Lower lobe of right lung (tissue), 2 donors: ENCODE measurements around the gene WIZ. TPM values are rescaled to one million over a fixed set of nuclear protein-coding genes. Genes with fewer than 3 reads are reported as not detected.

Source experiments
- ATAC-seq, 2 donors: fragments of 200-7000 bp; cut with Tn5 transposase; one replicate each; pipeline ENCODE4 v1.9.1; 2020 to 2022; ENCODE audit warnings: mild to moderate bottlenecking in 2 of 2, moderate library complexity in 2 of 2
- DNase-seq: peaks from one replicate; pipeline ENCODE4 v3.0.0-alpha.2; 2020
- H3K27ac ChIP-seq: fragments of 200-600 bp; one replicate; pipeline ENCODE4 v1.8.0; 2022
- H3K27me3 ChIP-seq: fragments of 200-600 bp; one replicate; pipeline ENCODE4 v1.8.0; 2022; ENCODE audit warnings: low read depth
- H3K36me3 ChIP-seq: fragments of 200-600 bp; one replicate; pipeline ENCODE4 v1.8.0; 2022; ENCODE audit warnings: mild to moderate bottlenecking
- H3K4me1 ChIP-seq: fragments of 200-600 bp; one replicate; pipeline ENCODE4 v1.8.0; 2022
- H3K4me3 ChIP-seq: fragments of 200-600 bp; one replicate; pipeline ENCODE4 v1.8.0; 2022; ENCODE audit warnings: mild to moderate bottlenecking
- H3K9me3 ChIP-seq: fragments of 200-600 bp; one replicate; pipeline ENCODE4 v1.8.0; 2022
- intact Hi-C: fragments of 100-400 bp; cut with DNase I; formaldehyde crosslinking; loops from one replicate; pipeline ENCODE4 v1.11.0; 2022
- total RNA-seq: library from RNA; stranded (reverse); fragmentation: NEBNext Ultra II Directional; extraction: Animal tissue kit (Norgen Biotek cat#: 25700); gene quantifications from one replicate; pipeline ENCODE4 v1.2.1, GENCODE V29; 2021
- TF ChIP-seq, protein P1 (sequence below): fragments of 200-600 bp; IDR thresholded peaks from one replicate; pipeline ENCODE4 v1.8.0; 2022; ENCODE audit warnings: antibody characterized with exemption, mild to moderate bottlenecking
- donor health status: DM: no; HTN: yes; CAD: no; lungs with severe emphysema.

The WIZ gene
- total RNA-seq, 1 donor from 2014 or later, result 25.2 TPM

DNA sequence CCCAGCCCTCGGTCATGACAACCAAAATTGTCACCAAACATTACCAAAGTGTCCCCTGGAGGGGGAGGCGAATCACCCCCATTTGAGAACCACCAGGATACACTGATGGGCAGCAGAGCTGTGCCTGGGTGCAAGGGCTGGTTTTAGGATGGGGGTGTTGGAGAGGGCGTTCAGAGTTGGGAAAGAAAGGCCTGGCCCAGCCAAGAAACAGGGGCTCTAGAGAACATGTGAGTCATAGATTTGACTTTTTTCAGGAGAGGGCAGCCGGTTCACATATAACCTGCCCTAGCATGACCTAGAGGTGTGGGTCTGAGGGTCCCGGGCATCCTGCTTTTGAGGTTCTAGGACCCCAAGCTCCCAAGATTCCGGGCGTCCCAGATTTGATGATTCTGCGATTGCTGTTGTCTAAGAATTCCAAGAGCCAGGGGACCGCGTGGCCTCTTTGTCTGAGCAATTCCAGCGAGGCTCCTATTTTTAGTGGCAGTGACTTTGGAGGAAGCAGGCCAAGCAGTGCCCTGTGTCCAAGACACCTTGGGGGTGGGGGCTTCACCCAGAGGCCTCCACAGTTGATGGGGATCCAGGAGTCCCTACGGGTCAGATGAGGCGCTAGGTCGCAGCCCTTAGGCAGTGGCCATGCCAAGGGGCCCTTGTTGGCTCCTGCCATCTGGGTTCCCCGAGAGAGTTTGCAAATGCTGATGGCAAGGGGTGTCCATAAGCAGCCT, 5.1 kb downstream of the WIZ start:
- Histone ChIP-seq H3K36me3 (peaks cover 3% of the 10 kb centered on the region), H3K4me3 (no peak overlapping the region), H3K4me1 (peaks cover 10% of the 10 kb centered on the region), H3K27ac (no peak overlapping the region), H3K9me3 (no peaks in the 10 kb centered on the region), H3K27me3 (no peaks in the 10 kb centered on the region)
- no peak for ATAC-seq
- intact Hi-C loops, result no loop called here
- no peak for DNase-seq
- TF ChIP-seq, protein P1, sequence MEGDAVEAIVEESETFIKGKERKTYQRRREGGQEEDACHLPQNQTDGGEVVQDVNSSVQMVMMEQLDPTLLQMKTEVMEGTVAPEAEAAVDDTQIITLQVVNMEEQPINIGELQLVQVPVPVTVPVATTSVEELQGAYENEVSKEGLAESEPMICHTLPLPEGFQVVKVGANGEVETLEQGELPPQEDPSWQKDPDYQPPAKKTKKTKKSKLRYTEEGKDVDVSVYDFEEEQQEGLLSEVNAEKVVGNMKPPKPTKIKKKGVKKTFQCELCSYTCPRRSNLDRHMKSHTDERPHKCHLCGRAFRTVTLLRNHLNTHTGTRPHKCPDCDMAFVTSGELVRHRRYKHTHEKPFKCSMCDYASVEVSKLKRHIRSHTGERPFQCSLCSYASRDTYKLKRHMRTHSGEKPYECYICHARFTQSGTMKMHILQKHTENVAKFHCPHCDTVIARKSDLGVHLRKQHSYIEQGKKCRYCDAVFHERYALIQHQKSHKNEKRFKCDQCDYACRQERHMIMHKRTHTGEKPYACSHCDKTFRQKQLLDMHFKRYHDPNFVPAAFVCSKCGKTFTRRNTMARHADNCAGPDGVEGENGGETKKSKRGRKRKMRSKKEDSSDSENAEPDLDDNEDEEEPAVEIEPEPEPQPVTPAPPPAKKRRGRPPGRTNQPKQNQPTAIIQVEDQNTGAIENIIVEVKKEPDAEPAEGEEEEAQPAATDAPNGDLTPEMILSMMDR, result no peak

DNA sequence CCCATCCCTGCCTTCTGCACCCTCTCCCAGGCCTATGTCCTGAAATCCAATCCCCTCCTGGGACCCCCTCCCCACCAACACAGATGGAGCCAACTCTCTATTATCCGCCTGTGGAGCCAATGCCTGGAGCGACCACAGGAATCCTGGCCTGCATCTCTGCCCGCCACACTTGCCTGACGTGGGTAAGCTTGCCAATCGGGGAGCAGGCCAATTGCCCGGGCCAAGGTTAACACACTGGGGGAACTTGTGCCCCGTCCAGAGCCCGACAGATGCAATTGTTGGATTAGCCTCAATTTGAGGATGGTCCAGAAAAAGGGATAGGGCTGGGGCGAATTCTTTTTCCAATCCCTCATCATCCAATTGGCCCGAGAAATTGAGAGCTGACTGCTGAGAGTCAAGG, 5.9 kb downstream of the WIZ start:
- Histone ChIP-seq H3K27ac (no peak overlapping the region), H3K36me3 (peaks cover 3% of the 10 kb centered on the region), H3K27me3 (no peaks in the 10 kb centered on the region), H3K9me3 (no peaks in the 10 kb centered on the region), H3K4me3 (no peak overlapping the region), H3K4me1 (peaks cover 5% of the 10 kb centered on the region)
- DNase-seq (no peak), ATAC-seq (no peak)
- TF ChIP-seq, protein P1, result no peak
- intact Hi-C loops, result no loop called here

DNA sequence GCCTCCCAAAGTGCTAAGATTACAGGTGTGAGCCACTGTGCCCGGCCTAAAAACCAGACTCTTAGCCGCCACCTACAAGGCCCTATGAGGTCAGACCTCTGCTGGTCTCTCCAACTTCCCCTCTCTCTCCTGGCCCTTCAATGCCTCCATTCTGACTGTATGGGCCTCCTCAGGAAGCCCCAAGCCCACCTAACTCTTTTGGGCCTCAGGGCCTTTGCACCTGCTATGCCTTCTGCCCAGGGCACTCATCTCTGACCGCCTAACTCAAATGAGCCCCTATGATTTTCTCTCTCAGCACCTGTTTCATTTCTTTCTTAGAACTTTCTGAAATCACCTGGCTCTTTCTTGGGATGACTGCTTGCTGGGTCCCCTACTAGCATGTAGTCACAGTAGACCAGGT, 6.4 kb downstream of the WIZ start:
- Histone ChIP-seq H3K9me3 (no peaks in the 10 kb centered on the region), H3K27me3 (no peaks in the 10 kb centered on the region), H3K4me1 (no peaks in the 10 kb centered on the region), H3K27ac (no peak overlapping the region), H3K36me3 (peaks cover 3% of the 10 kb centered on the region), H3K4me3 (no peak overlapping the region)
- ATAC-seq, result no peak
- intact Hi-C loops, result no loop called here
- TF ChIP-seq, protein P1, result no peak
- no peak for DNase-seq

DNA sequence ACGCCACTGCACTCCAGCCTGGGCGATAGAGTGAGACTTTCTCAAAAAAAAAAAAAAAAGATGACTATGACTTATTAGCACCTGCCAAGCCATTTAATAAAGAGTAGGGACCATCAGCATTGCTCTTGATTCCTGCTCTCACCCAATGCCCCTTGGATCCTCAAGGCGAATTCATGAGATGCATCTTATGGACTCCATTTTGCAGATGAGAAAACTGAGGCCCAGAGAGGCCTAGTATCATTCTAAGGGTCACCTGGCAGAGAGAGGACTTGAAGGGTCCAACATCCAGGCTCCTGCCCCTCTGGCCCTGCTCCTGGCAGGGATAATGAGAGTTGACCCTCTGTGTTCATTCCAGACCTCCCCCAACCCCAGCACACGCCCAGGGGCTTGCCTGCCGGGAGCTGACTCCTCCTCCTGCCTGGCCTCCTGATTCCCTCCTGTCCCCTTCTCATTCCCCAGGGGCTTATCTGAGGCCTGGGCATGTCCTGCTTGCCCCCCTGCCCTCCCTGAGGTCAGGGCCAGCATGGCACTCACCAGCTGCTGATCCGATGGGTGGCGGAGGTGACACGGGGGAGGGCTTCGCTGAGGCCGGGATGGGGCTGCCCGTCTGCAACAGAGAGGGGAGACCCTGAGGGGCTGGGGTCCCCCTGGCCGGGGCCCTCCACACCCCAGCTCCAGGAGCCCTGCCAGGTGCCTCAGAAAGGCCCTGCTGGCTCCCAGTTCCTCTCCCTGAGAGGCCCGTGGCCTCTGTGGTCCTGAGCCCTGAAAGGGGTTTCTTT, 7.4 kb downstream of the WIZ start:
- Histone ChIP-seq H3K27ac (no peak overlapping the region), H3K36me3 (peaks cover 3% of the 10 kb centered on the region), H3K27me3 (no peaks in the 10 kb centered on the region), H3K9me3 (no peaks in the 10 kb centered on the region), H3K4me1 (no peaks in the 10 kb centered on the region), H3K4me3 (no peak overlapping the region)
- DNase-seq (no peak), ATAC-seq (no peak)
- TF ChIP-seq, protein P1, result no peak
- intact Hi-C loops, result no loop called here

DNA sequence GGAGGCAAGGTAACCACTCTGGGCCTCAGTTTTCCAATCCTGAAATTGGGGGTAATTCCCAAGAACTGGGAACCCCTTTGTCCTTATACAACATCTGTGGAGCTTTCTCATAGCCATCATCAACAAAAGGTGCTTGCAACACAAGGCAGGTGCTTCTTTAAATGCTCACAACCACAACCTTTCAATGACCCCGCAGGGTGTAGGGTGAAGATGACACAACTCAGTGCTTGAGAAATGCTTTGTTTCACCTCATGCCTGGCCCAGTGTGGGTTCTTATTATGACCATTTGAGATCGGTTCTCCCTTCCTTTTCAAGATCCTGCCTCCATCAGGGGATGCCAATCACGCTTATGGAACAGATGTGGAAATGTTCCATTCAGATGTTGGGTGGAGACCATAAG, 8.4 kb downstream of the WIZ start:
- H3K9me3 ChIP-seq, result no peaks in the 10 kb centered on the region
- TF ChIP-seq, protein P1, result no peak
- DNase-seq (no peak), ATAC-seq (no peak)
- no peak overlapping the region for H3K4me3 ChIP-seq
- H3K27me3 ChIP-seq, result no peaks in the 10 kb centered on the region
- peaks cover 3% of the 10 kb centered on the region for H3K36me3 ChIP-seq
- intact Hi-C loops, result no loop called here
- H3K27ac ChIP-seq, result no peak overlapping the region
- no peaks in the 10 kb centered on the region for H3K4me1 ChIP-seq
